Thyroid gland (tissue), 4 donors: ENCODE measurements around the gene PDE11A. TPM values are rescaled to one million over a fixed set of nuclear protein-coding genes. Genes with fewer than 3 reads are reported as not detected.

Experiments
- DNase-seq, 2 donors: peaks; one replicate each; pipeline ENCODE4 v3.0.0-alpha.2; 2019
- H3K27ac ChIP-seq, 3 donors: fragments of 200-600 bp; sonication (generic); 1 replicate in 2 of 3; 2 replicates in 1 of 3; pipeline ENCODE4 v1.5.1; 2016 to 2019; ENCODE audit warnings: mild to moderate bottlenecking in 1 of 3, moderate library complexity in 1 of 3
- H3K27me3 ChIP-seq: fragments of 200-600 bp; sonication (generic); one replicate; pipeline ENCODE4 v1.5.1; 2019
- H3K36me3 ChIP-seq, 2 donors: fragments of 200-600 bp; sonication (generic); one replicate each; pipeline ENCODE4 v1.5.1; 2016 to 2019
- H3K4me1 ChIP-seq, 2 donors: fragments of 200-600 bp; sonication (generic); one replicate each; pipeline ENCODE4 v1.5.1; 2017 to 2019
- H3K4me3 ChIP-seq, 3 donors: fragments of 200-600 bp; sonication (generic); replicated peaks in 1 of 3; 1 replicate in 2 of 3; 2 replicates in 1 of 3; pipeline ENCODE4 v1.5.1; 2016; ENCODE audit warnings: mild to moderate bottlenecking in 1 of 3
- H3K9me3 ChIP-seq: fragments of 200-600 bp; sonication (generic); one replicate; pipeline ENCODE4 v1.5.1; 2017
- POLR2A ChIP-seq, 2 donors: fragments of 450-650 bp; IDR thresholded peaks; one replicate each; pipeline ENCODE4 v1.6.1; 2017; ENCODE audit warnings: antibody characterized with exemption in 2 of 2, mild to moderate bottlenecking in 2 of 2, moderate library complexity in 1 of 2
- WGBS, 2 donors: methylation state at CpG; one replicate each; pipeline ENCODE4 v1.1.5; 2017; 5-methylcytosine and 5-hydroxymethylcytosine counted together
- intact Hi-C: fragments of 100-400 bp; cut with DNase I; formaldehyde crosslinking; loops from one replicate; pipeline ENCODE4 v1.15.1; 2023
- total RNA-seq, 4 donors: library from RNA; depleted of rRNA; stranded (reverse); fragments of >200 nt; gene quantifications; one replicate each; pipeline ENCODE4 v1.2.3, GENCODE V29; 2016
- TF ChIP-seq, protein P1 (sequence below), 6 experiments: fragments of 200-600 bp in 3 of 6; fragments of 450-650 bp in 3 of 6; sonication (generic) in 3 of 6; IDR thresholded peaks; one replicate each; pipeline ENCODE4 v1.5.1; 2016 to 2019; ENCODE audit warnings: antibody characterized with exemption in 6 of 6, mild to moderate bottlenecking in 2 of 6, inconsistent platforms in 1 of 6, moderate library complexity in 1 of 6

Gene PDE11A
- total RNA-seq, 4 donors from 2014 or later, result 2.2 to 4.0 (median 3.0) TPM

DNA sequence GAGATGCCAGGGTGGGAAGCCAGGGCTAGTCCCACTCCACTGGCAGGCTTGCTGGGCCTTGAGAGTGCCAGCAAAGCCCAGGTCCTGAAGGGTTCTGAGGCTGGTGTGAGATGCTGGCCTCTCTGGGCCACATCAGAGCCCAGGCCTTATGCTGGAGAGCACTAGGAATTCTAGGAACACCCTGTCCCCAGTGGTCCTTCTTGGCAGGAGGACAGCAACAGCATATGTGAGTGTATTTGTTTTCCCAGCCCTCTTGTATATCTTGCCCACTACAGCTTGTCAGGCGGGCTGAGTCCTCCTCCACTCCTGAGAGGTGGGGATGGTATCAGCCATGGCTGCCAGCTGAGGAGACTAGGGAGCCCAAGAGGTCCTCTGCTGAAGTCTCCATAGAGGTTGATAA, 327.0 kb downstream of the PDE11A start:
- H3K27ac ChIP-seq, result no peak overlapping the region
- intact Hi-C loops, result no loop called here
- 92% methylated on average over 1 of the region's 1 CpG; no CpG with 5 or more reads in 1 of the 2 donors for WGBS, 2 donors
- no peak overlapping the region for H3K4me3 ChIP-seq
- no peaks in the 10 kb centered on the region for H3K27me3 ChIP-seq
- TF ChIP-seq, protein P1, sequence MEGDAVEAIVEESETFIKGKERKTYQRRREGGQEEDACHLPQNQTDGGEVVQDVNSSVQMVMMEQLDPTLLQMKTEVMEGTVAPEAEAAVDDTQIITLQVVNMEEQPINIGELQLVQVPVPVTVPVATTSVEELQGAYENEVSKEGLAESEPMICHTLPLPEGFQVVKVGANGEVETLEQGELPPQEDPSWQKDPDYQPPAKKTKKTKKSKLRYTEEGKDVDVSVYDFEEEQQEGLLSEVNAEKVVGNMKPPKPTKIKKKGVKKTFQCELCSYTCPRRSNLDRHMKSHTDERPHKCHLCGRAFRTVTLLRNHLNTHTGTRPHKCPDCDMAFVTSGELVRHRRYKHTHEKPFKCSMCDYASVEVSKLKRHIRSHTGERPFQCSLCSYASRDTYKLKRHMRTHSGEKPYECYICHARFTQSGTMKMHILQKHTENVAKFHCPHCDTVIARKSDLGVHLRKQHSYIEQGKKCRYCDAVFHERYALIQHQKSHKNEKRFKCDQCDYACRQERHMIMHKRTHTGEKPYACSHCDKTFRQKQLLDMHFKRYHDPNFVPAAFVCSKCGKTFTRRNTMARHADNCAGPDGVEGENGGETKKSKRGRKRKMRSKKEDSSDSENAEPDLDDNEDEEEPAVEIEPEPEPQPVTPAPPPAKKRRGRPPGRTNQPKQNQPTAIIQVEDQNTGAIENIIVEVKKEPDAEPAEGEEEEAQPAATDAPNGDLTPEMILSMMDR (IDR thresholded peaks at IDR 0.05), result no peak
- TF ChIP-seq POLR2A (IDR thresholded peaks at IDR 0.05), result no peak
- no peaks in the 10 kb centered on the region for H3K9me3 ChIP-seq
- H3K4me1 ChIP-seq, result no peaks in the 10 kb centered on the region
- H3K36me3 ChIP-seq, result no peaks in the 10 kb centered on the region
- DNase-seq, result no peak

DNA sequence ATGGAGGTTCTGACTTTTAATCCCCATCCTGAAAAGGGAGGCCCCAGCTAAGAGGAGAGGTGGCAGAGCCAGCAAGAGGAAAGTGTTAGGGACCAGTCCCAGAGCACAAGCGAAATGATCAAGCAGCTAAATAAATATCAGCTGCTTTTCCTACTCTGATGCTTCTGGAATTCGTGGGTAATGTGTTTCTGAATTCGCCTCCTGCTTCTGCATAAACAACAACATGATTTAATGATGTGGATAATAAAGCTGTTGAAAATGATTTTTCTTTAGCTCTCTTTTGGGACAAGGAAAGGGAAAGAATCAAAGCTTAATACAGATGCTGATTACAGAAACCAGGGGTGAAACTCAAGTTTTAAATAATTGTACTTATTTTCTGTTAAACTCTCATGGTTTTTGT, 329.7 kb downstream of the PDE11A start:
- no peaks in the 10 kb centered on the region for H3K36me3 ChIP-seq
- H3K9me3 ChIP-seq, result no peaks in the 10 kb centered on the region
- WGBS, 2 donors, result 82 to 84% methylated on average over 3 of the region's 3 CpGs
- DNase-seq, result no peak
- H3K4me1 ChIP-seq, result no peaks in the 10 kb centered on the region
- no peaks in the 10 kb centered on the region for H3K27me3 ChIP-seq
- TF ChIP-seq POLR2A (IDR thresholded peaks at IDR 0.05), result no peak
- TF ChIP-seq, protein P1 (IDR thresholded peaks at IDR 0.05), result no peak
- H3K27ac ChIP-seq, result no peak overlapping the region
- intact Hi-C loops, result no loop called here
- H3K4me3 ChIP-seq, result no peak overlapping the region

DNA sequence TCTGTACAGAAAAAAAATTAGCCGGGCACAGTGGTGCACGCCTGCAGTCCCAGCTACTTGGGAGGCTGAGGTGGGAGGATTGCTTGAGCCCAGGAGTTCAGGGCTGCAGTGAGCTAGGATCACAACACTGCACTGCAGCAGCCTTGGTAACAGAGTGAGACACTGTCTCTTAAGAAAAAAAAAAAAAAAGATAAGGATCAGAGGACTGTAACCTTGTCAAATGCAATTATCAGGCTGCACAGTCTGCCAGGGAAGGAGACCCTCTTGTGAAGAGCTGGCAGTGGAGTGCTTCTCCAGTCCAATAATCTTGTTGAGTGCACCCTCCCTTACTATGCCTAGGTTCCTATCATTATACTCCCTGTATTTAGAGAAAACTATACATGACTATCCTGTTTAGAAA, 330.7 kb downstream of the PDE11A start:
- 83 to 89% methylated on average over 2 of the region's 2 CpGs for WGBS, 2 donors
- Histone ChIP-seq H3K27me3 (no peaks in the 10 kb centered on the region), H3K36me3 (no peaks in the 10 kb centered on the region), H3K9me3 (no peaks in the 10 kb centered on the region), H3K27ac (no peak overlapping the region), H3K4me1 (no peaks in the 10 kb centered on the region), H3K4me3 (no peak overlapping the region)
- intact Hi-C loops, result no loop called here
- DNase-seq, result no peak
- no peak for TF ChIP-seq POLR2A (IDR thresholded peaks at IDR 0.05)
- TF ChIP-seq, protein P1 (IDR thresholded peaks at IDR 0.05), result no peak

DNA sequence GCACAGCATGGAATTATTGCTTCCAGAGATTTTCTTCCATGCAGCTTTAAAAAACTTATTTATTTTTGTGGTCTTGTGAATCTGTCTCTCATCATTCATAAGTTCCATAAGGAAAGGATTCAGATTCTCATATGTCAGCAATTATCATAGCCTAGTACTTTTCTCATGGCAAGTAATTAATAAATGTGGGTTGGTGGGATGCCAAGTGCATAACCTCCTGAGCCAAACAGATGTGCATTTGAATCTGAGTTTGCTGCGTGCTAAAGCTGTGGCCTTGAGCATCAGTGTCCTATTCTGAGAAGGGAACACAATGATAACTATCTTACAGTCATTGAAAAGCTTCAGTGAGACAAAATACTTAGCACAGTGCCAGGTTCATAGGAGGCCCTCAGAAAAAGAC, 331.9 kb downstream of the PDE11A start:
- WGBS, 2 donors, result 59 to 82% methylated on average over 1 of the region's 1 CpG
- intact Hi-C loops, result no loop called here
- Histone ChIP-seq H3K27ac (no peak overlapping the region), H3K9me3 (no peaks in the 10 kb centered on the region), H3K27me3 (no peaks in the 10 kb centered on the region), H3K4me1 (no peaks in the 10 kb centered on the region), H3K36me3 (no peaks in the 10 kb centered on the region), H3K4me3 (no peak overlapping the region)
- no peak for DNase-seq
- TF ChIP-seq POLR2A (IDR thresholded peaks at IDR 0.05), result no peak
- TF ChIP-seq, protein P1 (IDR thresholded peaks at IDR 0.05), result no peak

DNA sequence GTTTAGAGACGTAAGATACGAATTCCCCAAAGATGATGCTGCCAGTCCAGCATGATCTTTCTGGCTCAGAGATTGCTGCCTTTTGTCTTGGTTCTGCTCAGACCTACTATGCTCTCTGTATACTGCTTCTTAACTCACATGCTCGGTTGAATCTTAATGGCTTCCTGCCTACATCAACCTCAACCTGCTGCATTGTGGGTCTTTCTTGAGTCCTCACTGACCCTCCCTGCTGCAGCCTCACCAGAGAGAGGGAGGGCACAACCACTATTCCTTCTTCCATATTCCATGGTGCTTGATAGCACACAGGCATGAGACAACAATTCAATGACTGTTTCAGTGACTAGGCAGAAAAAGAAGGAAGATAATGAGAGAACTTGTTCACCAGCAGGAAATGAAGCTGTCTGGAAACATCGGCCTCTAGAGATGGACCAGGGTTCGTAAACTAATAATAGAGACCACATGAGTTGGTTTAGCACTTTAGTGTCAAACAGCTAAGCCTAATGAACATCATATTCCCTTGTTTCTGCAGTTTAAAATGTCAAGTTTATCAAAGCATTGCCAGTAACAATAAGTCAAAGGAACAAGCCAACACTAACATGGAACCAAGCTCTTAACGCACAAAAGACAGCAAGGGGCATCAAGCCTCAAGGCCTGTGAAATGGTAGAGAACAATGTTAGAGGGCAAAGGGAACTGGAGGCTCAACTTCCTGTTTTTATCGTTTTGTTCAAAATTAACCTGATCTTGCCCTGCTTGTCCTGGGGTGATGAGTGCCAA, 333.9 kb downstream of the PDE11A start:
- H3K36me3 ChIP-seq, result no peaks in the 10 kb centered on the region
- no peak for DNase-seq
- 70 to 72% methylated on average over 7 of the region's 7 CpGs for WGBS, 2 donors
- H3K27me3 ChIP-seq, result no peaks in the 10 kb centered on the region
- peaks cover 4 to 5% of the 10 kb centered on the region in 2 donors for H3K4me1 ChIP-seq
- H3K9me3 ChIP-seq, result no peaks in the 10 kb centered on the region
- H3K4me3 ChIP-seq, result no peak overlapping the region
- no peak overlapping the region for H3K27ac ChIP-seq
- TF ChIP-seq POLR2A (IDR thresholded peaks at IDR 0.05), result no peak
- TF ChIP-seq, protein P1 (IDR thresholded peaks at IDR 0.05), result no peak
- intact Hi-C loops, result no loop called here
